GF-D8 (cell line): ENCODE data around the gene RHEBL1.

Experiments used
- DNase-seq: peaks from one replicate; lab custom pipeline; 2025; lab: John Stamatoyannopoulos, UW

Gene RHEBL1

DNA sequence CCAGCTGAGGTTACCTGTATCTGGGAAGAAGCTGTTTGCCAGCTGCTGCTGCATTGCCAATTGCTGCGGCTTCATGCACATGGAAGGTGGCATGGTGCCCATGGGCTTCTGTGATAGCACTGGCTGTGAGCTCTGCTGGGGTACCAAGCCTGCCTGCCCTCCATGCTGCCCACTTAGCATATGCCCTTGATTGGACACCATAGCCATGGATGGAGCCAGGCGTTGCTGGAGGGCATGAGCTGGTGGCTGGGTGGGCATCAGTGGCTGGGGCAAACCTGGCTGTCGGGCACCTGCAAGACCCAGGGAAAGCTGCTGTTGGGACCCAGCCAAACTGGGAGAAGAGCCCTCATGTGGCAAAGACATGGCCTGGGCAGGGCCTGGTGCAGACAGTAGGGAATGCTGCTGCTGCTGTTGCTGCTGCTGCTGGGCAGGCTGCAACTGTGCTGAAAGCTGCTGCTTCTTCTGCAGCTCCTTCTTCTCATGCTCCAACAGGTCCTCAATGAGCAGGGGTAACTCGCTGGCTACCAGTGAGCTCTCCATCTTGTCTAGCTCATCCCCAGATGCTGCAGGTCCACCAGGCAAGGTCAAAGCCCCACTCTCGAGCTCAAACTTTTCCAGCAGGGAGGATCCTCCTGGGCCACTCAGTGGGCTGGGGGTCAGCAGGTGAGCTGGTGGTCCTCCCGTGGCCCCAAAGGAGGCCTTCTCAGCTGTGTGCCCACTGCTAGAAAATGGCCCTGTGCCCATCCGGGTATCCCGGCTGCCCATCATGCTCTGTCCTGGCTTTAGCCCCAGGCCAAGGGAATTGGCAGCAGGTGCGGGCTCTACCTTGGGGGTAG lies 32.5 kb downstream of the RHEBL1 start:
- no peak for DNase-seq

- DNase-seq = no peak
Measured at GRCh38 chr12:49036029-49036428, 33.8 kb downstream of the RHEBL1 start.

DNA sequence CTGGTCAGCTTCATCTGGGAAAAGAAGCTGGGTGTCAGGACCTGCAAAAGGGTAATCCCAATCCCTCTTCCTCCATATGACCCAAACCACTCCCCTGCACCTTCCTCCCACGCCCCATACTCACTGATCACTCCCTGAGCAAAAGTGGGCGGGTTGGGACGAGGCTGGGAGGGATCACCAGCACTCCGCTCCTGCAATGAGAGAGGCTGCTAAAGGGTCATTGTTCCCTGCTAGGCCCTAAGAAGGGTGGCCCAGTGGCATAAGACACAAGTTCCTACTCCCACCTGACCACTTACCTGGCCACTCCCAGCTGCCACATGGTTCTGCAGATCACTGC lies 35.5 kb downstream of the RHEBL1 start:
- no peak for DNase-seq

DNA sequence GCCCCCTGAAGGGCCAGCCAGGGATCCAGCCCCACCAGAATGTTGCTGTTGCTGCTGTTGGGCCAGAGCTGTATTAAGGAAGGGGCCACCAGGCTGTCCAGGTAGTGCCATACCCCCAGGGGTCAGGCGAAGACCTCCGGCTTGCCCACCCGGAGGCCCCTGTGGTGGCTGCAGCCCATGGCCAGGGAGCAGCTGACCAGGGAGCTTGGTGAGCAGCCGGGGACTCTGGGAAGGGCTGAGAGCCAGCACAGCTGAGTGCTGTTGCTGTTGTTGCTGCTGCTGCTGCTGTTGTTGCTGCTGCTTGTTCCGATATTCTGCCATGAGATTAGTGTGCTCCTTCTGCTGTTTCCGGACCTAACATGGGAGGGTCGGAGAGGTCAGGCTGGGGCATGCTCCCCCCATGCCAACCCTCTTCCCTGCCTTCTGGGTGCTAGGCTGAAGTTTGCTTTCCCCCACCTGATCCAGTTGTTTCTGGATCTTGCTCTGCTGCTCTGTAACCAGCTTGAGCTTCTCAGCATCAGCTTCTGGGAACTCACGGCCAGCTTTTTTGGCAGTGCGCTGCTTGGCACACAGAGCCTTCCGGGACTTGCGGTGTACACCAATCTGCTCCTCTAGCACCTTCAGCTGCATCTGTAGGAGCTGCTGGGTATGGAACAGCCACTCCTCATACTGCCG lies 36.0 kb downstream of the RHEBL1 start:
- no peak for DNase-seq

- DNase-seq = no peak
Measured at GRCh38 chr12:49032679-49033447, 36.9 kb downstream of the RHEBL1 start.

- no peak for DNase-seq
Measured at GRCh38 chr12:49032276-49032675, 37.5 kb downstream of the RHEBL1 start.

DNA sequence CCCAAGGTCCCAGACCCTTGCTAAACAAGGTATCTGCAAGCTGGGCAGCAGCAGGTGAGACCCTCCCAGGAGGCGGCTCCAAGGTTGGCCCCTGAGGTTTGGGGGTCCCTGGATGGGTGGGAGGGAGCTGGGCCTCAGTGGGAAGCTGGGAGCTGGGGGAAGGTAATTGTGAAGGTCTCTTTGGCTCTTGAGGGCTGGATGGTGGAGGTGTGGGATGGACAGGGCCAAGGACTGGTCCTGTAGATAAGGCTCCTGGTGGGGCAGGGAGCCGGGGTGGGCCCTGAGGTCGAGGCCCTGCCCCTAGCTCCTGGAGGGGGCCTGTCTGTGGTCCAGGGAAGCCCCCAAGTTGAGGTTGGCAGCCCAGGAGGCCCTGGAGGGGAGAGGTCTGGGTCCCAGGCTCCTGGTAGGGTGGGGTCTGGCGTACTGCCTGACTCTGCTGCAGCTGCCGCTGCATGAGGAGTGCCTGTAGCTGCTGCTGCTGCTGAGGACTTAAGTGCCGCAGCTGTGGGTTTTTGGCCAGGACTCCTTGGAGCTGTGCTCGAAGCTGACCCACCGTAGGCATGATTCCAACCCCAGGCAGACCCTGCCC lies 38.1 kb downstream of the RHEBL1 start:
- no peak for DNase-seq

DNA sequence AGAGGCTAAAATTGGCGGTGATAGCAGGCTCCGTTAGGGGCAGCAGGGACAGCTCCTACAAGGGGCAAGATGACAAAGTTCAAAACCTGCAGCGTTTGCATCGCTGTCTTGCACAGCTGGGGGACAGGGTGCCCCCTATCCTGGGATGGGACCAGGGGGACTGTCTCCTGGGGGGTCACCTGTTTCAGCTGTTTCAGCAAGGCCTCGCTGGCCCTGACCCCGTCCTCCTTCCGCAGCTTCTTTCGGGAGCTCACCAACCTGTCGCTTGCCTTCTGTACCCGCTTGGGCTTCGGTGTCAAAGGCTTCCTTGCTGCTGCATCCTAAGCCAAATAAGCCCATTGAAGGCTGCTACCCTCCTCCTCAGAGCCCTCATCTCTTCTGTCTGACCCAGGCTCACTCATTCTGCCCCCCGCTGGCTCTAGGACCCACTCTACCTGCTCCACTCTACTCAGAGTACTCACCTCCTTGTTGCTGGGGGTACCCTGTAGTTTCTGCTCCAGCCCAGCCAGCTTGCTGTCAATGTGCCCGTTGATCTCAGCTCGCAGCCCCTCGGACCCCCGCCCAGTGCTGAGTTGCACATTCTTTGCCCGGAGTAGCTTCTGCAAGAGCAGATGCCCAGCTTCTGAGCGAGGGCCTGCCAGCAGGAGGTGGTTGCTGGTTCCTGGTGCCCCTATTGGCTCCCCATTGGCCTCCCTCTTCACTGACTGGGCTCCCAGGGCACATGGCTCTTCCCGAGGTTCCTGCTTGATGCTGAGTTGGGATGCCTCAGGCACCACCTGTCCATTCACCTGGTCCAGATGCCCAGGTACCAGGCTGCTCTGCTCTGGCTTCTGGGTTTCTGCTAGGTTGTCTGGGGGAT lies 38.8 kb downstream of the RHEBL1 start:
- no peak for DNase-seq

- DNase-seq = no peak
Measured at GRCh38 chr12:49030119-49030518, 39.7 kb downstream of the RHEBL1 start.

DNA sequence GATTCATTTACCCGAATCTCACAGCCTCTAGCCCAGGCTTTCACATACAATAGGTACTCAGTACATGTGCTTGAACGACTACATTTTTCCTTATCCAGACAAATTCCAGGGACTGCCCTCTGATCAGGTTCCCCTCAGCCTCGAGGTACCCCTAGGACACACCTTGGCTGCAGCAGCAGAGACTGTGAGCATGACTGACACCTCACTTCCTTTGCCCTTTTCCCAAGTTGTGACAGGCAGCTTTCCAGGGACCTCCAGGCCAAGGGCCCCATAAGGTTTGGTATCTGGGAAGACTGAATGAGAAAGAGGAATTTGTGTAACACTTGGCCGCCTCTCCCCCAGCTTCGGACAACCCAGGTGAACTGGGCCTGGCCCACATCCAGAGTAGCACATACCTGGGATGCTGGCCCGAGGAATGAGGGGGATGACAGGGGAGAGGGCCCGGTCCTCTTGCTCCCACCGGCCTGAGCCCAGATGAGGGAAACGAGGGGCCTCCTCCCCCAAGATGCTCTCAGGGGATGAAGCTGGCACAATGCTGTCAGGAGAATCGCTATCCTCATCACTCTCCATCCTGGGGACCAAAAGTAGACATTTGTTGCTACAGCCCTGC lies 41.0 kb downstream of the RHEBL1 start:
- DNase-seq = no peak

GRCh38 chr12:49027846-49028555 lies 41.8 kb downstream of the RHEBL1 start:
- no peak for DNase-seq

DNA sequence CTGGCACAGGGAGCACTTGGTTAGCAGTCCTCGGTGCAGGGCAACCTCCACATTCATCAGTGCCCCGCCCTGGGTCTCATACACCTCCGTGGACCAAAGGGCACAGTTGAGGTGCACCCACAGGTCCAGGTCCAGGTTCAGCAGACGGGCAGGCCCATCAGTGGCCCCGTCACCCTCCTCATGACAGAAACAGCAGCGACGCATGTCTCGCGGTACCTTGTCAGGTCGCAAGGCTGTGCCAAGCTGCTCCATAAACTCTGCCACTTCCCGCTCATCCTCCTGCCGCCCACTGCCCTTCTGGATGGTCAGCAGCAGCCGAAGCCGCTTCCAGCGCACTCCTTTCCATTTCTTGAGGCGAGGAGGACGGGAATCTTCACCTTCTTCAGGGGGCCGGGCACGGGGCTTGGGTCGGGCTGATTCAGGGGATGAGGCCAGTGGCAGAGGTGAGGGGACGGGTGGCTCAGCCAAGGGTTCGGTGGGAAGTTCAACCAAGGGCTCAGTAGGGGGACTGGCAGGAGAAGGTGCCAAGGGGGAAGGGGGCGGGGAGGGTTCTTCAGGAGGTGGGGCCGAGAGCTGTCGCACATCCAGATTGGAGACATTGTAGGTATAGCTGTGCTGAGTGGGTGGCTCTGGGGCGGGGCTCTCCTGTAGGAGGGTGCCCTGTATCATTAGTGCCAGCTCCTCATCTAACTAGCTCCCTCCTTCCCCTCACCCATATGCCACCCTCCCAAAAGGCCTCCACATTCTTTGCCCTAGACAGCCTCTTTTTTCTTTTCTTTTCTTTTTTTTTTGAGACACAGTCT lies 42.9 kb downstream of the RHEBL1 start:
- no peak for DNase-seq

DNA sequence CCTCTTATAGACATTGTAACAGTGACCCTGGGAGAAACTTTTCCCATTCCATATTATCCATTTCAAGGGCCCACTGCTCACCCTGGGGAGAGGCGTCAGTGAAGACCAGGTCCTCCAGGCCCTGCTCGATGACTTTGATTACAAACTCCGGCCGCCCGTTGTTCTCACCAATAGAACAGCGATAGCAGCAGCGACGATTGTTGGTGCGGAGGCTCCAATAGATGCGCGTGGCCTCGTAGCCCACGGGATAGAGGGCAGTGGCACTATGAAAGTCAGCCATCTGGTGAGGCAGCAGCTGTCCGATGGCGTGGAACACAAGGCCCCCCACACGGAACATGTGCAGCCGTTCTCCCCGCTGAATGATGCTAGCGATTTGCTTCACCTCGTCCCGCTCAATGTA lies 43.7 kb downstream of the RHEBL1 start:
- no peak for DNase-seq

- DNase-seq = no peak
Measured at GRCh38 chr12:49025463-49025862, 44.3 kb downstream of the RHEBL1 start.

DNA sequence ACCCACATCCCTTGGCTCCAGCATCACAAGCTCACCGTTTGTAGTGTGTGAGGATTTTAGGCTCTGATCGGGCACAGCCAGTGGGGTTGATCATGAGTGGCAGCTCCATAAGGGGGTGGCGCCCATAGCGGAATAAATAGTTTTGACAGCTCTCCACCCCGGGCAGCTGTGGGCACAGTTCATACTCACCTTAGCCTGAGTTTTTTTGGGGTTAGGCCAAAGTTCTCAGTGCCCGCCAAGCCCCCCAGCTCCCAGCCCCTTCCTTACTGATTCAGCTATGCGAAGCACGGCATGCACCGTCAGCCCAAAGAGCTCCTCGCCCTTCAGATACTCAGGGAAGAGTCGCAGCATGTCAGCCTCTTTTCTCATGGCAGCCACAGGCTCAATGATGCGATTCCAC lies 45.2 kb downstream of the RHEBL1 start:
- DNase-seq = no peak

- no peak for DNase-seq
Measured at GRCh38 chr12:49023812-49024211, 46.0 kb downstream of the RHEBL1 start.

GRCh38 chr12:49022558-49023178 lies 47.1 kb downstream of the RHEBL1 start:
- no peak for DNase-seq

DNA sequence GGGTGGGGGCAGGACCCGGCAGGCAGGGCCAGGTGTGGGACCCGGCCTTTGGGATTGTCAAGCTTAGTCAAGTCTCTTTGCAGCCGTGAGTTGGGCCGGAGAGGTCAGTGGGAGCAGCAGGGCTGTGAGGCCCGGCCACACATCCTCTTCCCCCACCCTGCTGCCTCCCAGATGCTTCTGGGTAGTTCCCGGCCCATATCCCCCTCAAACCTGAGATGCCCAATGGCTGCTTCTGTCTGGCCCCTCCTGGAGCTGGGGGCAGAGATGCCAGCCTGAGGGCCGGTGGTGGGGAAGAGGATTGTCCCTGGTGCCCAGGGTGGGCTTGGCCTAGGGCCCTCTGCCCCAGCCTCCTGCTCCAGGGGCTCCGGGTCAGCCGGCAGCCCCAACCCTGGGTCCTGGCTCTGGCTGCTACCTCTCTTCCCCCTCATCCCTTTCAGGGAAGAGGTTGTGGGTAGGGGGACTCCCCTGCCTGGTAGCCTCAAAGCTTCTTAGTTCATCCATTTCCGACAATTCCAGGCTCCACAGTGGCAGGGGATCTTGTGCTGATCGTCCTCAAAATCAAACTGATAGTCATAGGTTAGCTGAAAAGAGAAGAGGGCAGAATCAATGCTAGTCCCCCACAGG lies 48.4 kb downstream of the RHEBL1 start:
- DNase-seq = no peak

- DNase-seq = no peak
Measured at GRCh38 chr12:49020441-49020840, 49.3 kb downstream of the RHEBL1 start.
